GM19468 (cell line): ENCODE measurements around the gene ZCCHC24.

Experiments used
- ATAC-seq: cut with Tn5 transposase; IDR thresholded peaks from one replicate; pipeline ENCODE4 v1.9.1; 2021; ENCODE audit warnings: mild to moderate bottlenecking, moderate library complexity, moderate number of reproducible peaks; ENCODE audit not compliant: unreplicated experiment; ENCODE audit errors: extremely low read depth

The ZCCHC24 gene

DNA sequence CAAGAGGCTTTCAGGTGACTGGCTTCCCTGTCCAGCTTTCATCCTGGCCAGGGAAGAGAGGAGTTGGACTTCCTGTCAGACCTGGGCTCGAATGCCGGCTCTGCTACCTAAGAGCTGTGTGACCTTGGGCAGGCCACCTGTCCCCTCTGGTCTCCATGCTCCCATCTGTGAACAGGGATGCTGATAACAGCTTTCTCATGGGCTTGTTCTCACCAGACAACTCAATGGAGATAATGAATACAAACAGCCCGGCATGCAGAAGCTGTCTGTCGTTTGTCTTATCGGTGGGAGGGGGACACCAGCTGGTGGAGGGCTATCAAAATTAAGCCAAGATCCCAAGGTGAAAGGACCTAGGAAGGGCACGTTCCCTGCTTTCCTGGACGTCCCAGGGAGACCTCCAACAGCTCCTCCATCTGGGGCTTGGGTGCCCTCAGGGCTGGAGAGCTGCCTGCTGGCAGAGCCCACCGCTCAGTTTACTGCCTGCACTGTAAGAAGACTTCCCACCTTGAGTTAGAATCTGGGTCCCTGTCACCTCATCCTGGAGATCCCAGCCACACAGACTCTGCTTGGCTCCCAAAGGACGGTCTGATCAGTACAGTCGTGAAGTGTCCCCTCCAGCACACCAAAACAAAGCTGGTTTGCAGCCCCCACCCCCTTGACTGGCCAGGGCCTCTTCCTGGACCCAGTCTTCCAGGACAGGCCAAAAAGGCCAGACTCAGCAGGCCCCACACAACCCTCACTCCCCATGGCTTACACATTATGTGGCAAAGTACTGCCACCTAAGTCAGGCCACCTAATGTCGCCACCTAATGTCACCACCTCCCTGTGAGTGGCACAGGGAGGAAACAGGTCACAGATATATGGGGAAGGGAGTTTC, 57.2 kb downstream of the ZCCHC24 start:
- no peak for ATAC-seq

DNA sequence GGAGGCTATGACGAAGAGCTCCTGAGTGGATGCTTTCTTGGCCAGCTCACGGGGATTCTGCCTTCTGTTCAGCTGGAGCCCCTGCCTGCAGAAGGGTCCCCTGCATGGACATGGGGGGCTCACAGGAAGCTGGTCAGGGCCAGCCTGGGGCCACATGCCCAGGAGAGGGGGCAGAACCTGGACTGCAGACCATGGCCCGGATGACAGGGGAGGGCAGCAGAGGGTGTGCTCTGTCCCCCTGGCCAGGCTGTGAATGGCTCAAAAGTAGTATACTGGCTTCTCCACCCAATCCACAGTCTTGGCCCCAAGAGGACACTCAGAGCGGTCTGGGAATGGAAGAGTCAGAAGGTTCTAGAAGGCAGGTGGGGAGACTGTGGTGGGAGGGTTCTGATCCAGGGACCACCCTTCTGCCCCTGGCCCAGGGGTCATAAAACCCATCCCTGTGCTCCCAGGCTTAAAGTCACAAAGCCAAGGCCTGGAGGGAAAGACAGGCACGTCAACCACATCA, 57.9 kb downstream of the ZCCHC24 start:
- no peak for ATAC-seq

DNA sequence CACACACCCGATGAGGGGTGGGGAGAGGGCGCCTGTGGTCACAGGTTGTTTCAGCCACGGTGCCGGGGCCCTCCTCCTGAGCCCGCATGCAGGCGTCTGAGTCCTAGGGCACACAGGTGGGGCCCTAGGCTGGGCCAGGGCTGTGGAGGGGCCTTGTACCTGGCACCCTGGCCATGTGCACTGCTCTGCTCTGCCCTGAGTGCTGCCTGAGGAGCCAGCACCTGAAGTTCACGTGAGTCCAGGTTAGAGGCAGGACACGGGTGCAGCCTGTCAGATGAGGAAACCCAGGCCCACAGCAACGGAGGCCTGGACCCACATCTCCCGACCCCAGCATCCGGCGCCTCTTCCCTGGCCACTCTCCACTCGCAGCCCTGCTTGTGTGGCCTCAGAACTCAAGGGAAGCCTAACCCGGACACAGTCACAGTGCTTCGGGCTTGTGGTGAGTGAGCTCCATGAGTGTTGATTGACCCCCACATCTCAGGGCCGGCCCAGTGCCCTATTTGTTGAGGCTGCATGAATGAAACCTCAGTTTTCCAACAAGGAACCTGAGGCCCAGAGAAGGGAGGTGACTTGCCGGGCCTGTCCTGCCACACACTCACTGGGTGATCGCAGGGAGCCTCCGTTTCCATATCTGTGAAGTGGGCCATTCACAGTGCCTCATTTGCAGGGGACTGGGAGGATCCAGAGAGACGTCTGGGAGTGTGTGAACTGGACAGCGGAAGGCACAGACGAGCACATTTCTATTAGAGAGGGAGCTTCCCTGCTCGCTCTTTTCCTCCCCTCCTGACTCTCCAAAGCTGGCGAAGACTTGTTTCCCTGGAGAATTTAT, 58.6 kb downstream of the ZCCHC24 start:
- ATAC-seq: no peak

DNA sequence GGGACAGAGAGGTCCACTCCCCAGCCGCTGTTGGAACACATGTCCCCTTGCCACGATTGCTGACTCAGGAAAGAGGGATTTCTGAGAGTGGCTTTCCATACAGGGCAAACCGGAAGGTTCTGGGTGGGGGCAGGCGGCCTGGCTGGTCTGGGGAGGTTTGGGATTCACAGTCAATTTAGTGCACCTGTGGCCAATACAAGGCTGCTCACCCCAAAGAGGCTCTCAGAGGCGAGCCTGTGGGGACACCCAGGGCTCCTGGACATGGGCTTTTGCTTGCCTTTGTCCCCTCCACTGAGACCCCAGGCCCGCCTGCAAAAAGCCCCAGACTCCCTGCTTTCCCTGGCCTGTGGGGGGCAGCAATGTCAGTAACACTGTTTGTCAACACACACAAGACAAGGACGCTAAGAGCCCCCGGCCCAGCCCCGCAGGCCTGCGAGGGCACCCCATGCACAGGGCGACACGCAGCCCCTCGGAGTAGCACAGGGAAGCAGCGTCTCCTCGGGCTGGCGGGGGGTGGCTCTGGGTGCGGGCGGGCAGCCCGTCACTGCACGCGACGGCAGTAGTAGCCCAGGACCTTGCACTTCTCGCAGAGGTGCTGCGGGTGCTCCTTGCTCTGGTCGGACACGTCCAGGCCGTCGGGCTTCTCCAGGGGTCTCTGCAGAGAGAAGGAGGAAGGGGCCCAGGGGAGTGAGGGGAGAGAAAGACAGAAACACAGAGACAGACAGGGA, 59.5 kb downstream of the ZCCHC24 start:
- ATAC-seq: no peak

DNA sequence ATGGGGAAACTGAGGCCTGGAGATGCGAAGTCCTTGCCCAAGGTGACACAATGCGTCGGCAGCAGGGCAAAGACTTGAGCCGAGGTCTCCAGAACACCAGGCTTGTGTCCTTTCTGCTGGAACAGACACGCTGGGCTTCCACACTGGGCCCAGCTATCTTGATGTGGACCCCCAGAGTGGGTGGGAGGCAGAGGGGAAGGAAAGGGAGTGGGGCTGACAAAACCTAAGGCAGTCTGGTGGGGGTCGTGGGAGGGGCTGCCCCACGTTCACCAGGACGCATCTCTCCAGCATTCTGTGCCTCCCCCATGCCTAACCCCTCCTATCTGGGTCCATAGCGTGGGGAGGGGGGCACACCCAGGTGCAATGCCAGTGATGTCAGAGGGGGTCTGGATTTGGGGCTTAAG, 60.0 kb downstream of the ZCCHC24 start:
- no peak for ATAC-seq

DNA sequence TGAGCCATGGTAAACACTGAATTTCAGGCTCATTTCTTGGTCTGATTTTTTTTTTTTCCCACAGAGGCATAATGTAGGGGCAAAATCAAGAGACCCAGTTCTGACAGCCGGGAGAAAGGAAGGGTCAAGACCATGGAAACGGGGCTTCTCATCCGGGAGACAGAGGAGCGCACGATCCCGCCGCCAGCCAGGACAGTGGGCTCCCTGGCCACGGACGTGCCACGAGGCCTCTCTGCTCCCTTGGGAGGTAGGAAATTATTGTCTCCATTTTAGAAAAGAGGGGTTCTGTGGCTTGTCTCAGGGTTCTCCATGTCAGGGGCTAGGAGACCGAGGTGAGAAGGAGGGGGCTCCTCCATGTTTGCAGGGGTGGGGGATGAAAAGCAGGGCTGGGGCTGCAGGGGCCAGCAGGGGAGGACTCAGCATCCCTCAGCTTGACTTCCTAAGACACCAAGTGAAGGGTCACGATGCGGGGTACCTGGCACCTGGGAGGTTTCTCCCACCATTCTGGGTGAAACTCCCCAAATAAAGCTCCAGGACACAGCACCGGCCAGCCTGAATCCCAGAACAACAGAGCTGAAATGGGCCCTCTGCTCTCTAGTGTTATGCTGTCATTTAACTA, 60.5 kb downstream of the ZCCHC24 start:
- no peak for ATAC-seq

DNA sequence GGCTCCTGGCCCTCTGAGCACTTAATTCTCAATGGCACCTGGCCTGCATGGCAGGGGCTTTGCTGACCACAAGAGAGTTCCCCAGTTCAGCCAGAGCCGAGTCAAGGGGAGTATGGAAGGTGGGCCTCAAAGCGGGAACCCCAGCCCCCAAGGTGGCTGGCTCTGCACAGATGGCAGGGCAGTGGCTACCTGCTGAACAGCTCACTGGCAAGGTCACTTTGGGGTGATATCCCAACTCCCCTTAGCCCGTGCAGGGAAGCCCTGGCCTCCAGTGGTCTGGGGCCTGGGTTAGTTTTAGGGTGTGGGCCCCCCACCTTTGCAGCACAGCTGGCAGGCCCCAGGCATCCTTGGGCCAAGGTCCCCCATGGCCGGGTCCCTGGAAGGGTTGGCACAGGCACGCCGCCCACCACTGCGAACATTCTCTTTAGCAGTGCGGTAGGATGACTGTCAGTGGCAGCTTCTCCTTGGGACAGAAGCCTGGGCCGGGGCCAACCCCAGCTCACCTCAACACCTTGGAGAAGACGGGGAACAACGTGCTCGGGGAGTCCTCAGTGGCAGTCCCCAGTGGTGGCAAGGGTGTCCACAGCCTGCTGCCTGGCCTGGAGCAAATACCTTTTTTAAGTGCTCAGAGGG, 61.3 kb downstream of the ZCCHC24 start:
- no peak for ATAC-seq

DNA sequence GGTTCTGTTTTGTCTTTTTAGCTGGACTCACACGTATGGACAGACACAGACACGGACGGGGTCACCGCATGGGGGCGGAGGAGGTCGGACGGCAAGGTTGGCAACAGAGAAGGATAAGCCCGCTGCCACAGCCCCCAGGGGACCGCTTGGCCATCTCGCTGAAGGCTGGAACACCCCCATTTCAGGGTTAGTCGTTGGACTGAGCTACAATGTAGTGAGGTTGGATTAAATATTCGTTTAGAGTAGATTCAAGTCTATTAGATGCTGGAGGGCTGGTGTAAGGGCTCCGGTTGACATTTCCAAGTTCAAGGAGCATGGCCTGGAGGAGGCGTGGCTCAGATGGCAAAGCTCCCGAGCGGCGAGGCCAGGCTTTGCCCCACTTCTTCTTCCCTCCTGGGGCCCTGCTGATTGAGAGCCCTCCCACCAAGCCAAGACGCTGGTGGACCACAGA, 62.9 kb downstream of the ZCCHC24 start:
- ATAC-seq: no peak

DNA sequence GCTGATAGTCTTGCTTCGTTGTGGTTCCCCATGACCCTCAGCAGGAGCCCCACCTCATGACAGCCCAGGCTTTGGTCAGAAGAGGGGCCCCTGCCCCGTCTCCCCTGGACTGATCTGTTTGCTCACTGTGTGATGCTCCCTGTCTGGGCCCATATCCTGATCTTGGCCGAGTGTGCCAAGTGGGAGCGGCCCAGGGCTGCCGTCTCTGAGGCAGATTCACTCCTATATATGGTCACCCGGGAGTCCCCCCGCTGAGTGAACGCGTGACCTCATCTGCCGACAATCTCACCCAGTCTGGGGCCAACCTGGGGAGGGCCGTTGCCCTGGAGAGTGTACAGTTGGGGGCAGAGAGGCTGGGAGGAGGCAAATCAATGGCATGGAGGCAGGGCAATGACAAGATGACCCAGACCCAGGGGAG, 63.6 kb downstream of the ZCCHC24 start:
- no peak for ATAC-seq

DNA sequence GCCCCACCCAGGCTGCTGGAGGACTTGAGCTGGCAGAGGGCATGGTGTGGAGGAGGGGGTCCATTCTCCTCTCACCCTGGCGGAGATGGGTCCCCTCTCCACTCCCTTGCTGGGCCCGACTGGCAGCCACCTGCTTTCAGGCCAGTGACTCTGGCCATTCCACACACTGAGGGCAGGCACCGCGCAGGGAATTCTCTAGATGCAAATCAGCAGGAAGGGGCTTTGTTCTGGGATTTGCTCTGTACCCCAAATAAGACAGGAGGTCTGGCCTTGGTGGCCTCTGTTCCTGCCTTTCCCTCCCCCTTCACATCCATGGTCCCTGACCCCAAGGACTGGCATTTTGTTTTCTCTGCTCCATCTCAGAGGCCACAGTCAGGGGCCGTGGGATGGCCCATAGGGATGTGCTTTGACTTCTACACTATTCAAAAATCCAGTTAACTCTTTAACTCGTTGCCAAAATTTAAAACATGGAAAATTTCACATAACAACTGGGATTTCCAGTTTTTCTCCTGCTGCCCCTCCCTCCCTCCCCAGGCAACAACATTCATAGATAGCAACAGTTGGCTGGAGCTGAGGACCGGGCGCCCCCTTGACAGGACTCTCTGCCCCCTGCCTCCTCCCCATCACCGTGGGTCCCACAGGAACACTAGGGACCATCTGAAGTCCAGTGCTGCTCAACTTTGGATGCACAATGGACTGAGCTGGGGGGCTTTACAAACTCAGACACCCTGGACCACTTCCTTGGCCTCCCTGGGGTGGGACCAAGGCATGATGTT, 64.3 kb downstream of the ZCCHC24 start:
- no peak for ATAC-seq

DNA sequence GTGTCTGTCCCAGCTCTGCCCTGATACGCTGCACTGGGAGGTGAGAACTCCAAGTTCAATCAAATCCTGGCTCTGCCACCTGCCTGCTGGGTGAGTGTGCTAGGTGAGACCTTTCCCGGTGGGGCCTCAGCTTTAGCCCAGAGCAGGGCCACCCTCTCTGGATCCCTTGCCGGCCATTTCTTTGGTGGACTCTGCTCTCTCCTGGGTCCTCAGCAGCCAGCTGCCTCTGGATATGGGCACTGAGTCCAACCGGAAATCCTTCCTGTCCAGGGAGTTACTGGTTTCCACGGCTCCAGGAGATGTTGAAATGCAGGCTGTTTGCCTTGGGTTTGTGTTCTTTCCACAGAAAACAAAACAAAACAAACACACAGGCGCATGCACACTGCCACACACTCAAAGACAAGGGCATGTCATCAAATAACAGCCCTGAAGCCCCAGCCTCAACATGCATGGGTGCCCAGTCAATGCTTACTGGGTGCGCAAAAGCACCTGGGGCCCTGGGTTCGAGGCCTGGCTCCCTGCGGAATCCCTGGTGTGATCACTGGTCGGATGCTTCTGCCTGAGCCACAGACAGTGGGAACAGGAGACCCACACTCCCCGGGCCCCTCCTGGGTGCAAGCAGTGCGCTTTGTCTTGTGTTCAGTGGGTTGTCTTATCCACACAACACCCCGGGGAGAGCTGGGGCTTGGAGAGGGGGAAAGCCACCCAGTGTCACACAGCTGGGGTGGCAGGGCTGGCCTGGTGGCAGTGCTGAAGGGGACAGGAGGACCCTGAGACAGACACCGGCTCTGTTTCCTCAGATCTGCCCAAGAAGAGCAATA, 65.1 kb downstream of the ZCCHC24 start:
- ATAC-seq: no peak

DNA sequence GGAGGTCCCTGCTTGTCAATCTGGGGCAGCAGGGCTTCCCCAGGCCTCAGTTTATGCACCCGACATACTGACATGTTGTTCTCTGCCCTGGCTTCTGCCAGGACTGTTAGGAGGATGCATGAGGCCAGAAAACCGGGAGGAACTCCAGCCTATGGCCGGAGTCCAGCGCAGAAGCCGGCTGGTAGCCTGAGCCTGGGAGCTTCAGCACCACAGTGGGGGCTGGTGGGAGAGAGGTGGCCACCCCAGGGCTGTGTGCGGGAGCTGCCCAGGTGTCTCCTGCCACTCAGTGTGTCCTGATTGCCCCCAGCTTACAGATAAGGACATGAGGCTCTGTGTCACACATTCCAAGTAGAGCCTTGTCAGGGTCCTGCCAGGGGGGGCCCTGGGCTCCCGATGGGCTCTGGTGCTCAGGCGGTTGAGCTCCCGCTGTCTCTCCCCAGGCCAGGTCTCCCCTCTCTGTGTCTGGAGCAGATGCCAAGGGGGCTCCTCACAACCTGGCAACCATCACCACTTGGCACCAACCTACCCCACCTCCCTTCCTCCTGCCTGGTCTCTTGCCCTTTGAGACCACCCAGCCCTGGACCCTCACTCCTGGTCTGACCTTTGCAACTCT, 65.8 kb downstream of the ZCCHC24 start:
- ATAC-seq: no peak

DNA sequence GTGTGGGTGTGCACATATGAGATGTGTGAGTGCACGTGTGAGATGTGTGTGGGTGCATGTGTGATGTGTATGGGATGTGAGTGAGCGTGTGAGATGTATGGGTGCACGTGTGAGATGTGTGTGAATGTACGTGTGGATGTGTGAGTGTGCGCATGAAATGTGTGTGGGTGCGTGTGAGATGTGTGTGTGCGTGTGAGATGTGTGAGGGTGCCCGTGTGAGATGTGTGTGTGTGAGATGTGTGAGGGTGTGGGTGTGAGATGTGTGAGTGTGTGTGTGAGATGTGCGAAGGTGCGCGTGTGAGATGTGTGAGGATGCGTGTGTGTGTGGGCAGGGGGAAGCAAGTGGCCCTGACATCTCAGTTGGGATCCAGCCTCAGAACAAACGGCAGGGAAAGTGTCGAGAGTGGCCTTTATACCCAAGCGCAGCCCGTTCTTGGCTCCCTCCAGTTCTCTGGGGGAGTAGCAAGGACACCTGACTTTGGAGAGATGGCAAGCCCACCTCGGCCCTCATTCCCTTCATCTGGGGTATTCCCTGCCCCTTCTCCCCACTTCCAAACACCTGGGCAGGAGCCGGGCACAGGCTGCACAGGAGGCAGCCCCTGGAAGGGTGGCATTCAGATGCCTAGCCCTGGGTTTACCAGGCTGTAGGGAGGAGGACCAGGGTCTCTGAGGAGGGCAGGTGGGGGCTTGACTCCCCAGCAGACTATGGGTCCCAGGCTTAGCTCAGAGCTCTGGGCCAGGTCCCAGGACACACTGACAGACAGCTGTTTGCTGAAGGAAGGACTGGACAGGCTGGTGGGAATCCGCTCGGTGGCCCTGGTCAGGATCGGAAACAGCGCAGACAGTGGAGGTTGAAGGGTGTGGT, 66.5 kb downstream of the ZCCHC24 start:
- ATAC-seq: no peak

DNA sequence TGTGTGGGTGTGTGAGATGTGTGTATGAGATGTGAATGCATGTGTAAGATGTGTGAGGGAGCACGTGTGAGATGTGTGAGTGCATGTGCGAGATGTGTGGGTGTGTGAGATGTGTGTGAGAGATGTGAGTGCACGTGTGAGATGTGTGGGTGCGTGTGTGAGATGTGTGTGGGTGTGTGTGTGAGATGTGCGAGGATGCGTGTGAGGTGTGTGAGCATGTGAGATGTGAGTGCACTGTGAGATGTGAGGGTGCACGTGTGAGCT, 67.1 kb downstream of the ZCCHC24 start:
- no peak for ATAC-seq

DNA sequence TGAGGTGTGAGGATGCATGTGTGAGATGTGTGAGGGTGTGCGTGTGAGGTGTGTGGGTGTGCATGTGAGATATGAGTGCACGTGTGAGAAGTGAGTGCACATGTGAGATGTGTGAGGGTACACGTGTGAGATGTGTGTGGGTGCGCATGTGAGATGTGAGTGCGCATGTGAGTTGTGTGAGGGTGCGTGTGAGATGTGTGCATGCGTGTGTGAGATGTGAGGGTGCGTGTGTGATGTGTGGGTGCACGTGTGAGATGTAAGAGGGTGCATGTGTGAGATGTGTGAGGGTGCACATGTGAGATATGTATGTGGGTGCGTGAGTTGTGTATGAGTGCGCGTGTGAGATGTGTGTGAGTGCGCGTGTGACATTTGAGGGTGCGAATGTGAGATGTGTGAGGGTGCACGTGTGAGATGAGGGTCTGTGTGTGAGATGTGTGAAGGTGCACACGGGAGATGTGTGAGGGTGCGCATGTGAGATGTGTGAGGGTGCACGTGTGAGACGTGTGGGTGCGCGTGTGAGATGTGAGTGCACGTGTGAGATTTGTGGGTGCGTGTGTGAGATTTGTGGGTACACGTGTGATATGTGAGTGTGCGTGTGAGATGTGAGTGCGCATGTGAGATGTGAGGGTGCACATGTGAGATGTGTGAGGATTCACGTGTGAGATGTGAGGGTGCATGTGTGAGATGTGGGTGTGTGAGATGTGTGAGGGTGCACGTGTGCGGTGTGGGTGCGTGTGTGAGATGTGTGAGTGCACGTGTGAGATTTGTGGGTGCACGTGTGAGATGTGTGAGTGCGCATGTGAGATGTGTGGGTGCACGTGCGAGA, 67.7 kb downstream of the ZCCHC24 start:
- ATAC-seq: no peak
